Activated CD8-positive, alpha-beta memory T cell treated with anti-CD3 and anti-CD28 coated beads, Interleukin-2, amount 50 U/mL, for 4 hours (primary cell): ENCODE results near the gene KDSR.
A peak's percentile ranks its signal among the peaks of the same experiment; 100 is the strongest.
"Not testable (repeated sequence)": the region's sequence is repeated elsewhere in the genome, so short reads cannot be mapped to it uniquely, and the experiment has no call there.

ENCODE experiments used
- DNase-seq: peaks from one replicate; pipeline ENCODE4 v3.0.0-alpha.2; 2020

Gene KDSR

DNA sequence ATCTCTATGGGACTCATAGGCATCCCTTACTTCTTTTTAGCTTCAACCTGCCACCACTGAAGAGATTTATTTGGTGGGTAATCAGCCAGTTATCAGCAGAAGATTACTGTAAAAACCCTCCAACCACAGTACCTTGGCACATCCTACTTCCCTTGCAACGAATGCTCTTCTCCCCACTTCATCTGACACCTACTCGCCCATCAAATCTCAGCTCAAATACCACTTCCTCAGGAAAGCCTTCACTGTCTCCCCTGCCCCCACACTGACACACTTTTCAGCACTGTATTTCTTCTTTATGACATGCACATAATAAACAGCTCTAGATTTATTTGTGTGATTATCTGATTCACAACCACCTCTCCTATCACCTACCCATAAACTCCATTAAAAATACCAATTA, 3.1 kb downstream of the KDSR start:
- DNase-seq = peak; percentile 36

DNA sequence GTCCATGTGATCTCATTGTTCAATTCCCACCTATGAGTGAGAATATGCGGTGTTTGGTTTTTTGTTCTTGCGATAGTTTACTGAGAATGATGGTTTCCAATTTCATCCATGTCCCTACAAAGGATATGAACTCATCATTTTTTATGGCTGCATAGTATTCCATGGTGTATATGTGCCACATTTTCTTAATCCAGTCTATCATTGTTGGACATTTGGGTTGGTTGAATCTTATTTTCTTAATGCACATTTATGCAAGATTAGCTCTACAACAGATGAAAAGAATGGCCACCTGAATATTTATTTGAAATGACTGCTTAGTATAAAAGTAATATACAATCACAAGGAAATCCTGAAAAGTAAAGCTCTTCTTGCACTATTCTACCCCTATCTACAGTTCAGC, 3.6 kb downstream of the KDSR start:
- not testable (repeated sequence) for DNase-seq

DNA sequence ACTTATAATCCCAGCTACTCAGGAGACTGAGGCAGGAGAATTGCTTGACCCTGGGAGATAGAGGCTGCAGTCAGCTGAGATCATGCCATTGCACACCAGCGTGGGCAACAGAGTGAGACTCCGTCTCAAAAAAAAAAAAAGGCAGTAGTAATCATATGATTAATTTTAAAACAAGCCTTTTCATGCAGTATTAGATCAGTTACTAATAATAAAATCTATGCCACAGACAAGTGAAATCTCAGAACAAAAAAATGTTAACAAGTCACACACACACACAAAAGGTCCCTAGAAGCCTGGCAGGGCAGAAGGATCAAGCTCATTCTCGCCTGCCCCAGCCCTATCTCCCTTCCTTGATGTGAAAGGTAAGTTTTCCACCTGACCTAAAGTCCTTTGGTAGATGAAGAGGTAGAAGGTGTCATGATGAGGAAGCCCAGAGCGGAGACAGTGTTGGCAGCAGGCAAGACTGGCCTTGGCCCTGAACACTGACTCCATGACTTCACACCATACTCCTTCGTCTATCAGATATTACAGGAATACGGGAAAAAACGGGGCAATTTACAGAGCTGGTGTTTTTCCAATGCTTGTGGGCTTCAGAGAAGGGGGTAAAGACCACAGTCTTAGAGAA, 10.6 kb downstream of the KDSR start:
- no peak for DNase-seq

DNA sequence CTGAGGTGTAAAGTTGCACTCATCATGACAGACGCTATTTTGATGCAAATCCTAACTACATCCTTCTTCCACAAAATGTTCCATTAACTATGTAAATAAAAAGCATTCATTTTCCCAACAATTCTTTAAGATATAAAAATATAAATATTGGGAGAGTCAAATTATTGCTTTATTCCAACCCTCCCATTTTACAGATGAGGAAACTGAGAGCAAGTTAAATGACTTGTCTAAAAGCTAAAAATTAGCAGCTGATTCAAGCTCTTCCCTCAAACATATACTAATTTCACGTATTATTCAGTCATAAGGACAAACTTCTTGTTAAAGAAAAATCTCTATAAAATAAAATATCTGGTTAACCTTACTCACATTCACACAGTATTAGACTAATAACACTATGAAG, 16.8 kb downstream of the KDSR start:
- DNase-seq = no peak

GRCh38 chr18:63348508-63349136, 18.4 kb downstream of the KDSR start:
- DNase-seq = no peak

DNA sequence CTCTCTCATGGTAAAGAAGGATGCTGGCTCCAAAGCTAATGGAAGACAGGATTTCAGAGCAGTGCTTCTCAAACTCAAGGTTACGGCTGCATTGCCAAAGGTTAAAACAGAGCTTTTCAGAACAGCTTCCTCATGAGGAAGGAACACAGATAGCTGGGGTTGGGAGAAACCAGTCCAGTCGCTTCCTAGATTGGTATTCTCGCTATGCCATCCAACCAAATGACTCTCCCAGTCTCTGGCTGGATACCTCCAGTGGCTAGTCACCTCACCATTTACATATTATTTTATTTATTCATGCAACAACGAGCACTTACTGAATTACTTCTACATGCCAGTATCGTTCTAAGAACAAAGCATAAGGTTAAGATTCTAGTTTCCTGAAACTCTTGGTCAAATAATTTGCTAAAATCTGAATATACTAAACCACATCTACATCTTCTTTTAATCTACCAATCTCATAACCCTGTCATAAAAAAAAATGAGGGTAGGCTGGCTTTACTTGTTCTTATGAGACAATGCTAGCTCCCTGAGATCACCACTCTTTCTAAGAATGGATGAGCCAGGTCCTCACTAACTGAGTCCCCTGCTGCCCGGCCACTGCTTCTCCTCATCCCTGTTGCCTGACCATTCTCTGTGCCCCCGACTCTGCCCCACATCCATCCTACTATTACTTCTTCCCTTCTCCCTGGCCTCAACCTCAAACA, 20.4 kb downstream of the KDSR start:
- no peak for DNase-seq

DNA sequence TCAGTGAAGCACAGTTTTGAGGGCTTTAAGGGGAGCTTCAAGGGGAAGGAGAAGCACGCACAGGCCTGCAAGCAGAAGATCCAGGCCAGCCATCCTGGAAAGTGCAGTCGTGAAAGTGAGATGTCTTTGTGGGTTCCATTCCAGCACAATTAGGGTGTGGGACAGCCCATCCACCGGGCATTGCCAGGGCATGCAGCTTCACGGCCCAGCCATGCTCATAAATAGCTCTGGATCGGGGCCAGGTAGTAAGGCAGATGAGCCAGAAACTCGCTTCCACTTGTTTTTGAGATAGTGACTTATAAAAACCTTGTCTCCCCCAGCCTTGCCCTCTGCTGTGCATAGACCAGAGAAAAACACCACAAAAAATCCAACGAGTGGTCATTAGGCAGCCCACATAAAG, 21.0 kb downstream of the KDSR start:
- DNase-seq = no peak

DNA sequence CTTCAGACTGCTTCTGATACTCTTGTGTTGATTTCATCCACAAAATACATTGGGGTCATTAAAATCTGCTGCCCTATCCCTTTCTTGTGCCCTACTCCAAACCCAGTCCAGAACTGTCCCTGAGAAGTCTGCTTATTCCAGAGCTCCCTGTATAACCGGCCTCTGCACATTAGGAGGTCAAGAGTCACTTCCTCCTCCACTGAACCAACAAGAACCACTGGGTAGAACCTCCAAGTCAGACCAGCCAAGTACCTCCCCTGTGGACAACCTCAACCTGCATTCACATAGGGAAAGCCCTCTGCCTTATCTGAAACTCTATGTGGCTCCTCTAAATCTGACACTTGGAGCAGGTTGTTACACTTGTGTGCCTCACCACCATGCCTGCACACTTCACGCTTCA, 22.1 kb downstream of the KDSR start:
- no peak for DNase-seq

DNA sequence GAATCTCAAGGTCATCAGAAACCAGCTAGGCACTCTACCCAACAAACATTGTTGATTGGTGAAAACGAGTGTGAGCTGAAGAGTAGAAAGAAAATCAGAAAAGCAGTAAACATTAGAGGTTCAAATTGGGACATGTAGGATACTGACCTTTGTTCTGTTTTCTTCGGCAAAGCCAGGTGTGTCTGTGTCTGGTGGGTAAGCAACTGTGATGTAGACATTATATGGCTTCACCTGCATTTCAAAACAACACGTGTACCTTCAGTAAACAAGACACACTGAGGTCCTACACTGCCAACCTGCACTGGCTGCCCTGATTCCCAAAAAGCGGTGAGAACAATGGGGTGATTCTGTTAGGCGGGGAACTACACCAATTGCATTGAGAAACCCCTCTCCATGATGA, 22.7 kb downstream of the KDSR start:
- DNase-seq = no peak

DNA sequence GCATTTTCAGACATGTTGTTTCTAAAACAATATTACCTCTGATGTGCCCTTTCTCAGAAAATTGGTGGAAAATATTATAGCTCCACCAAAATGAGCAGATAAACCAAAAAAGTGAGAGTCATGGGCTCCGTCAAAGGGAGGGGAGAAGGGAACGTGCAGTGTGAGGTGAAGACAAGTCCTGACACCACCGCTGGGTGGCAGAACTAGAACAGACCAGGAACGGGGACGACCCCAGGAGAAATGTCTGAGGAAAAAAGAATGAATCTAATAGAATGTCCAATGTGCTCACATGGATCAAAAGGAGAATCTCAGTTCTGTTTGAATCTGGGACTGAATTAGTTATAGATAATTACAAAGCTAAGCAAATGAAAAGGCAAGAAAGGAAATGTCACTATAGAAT, 24.8 kb downstream of the KDSR start:
- DNase-seq = peak; percentile 49

- peak; percentile 45 for DNase-seq
Measured at GRCh38 chr18:63339920-63340484, 27.0 kb downstream of the KDSR start.

GRCh38 chr18:63336366-63337099, 30.5 kb downstream of the KDSR start:
- DNase-seq = no peak

- DNase-seq = no peak
Measured at GRCh38 chr18:63331105-63331504, 35.9 kb downstream of the KDSR start.

GRCh38 chr18:63329431-63330145, 37.4 kb downstream of the KDSR start:
- DNase-seq = no peak

DNA sequence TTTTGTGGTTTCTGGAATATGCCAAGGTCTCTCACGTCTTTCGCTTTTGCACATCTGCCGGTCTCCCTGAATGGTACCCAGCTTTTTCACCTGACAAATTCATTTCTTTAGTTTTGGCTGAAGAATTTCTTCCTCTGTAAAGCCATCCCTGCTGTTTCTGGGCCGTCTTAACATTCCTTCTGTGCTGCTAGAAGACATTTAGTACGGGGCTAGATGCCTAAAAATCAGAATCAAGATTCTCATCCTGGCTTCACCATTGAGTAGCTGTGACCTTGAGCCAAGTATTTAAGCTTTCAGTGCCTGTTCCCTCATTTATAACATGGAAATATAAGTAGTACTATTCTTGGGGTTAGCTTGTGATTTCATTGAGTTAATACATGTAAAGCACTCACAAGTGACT, 41.0 kb downstream of the KDSR start:
- no peak for DNase-seq

DNA sequence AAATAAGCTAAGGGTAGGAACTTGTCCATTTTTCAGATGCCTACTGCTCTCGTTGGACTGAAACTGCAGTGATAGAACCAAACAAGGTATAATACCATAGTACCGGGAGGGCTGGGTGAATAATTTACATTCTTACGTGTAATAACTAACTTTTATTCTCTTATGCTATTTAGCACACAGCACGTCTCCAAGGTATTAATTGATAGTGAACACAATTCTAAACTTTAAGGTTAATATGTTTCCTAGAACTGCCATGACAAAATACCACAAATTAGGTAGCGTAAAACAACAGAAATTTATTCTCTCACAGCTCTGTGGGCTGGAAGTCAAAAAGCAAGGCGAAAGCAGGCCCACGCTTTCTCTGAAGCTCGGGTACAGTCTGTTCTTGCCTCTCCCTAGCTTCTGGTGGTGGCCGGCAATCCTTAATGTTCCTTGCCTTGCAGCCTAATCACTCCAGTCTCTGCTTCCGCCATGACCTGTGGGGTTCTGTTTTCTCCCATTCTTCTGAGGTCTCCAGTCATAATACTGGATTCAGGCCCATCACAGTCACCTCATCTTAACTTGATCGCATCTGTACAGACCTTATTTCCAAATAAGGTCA, 41.8 kb downstream of the KDSR start:
- no peak for DNase-seq

GRCh38 chr18:63322908-63323634, 43.9 kb downstream of the KDSR start:
- DNase-seq = peak; percentile 59

DNA sequence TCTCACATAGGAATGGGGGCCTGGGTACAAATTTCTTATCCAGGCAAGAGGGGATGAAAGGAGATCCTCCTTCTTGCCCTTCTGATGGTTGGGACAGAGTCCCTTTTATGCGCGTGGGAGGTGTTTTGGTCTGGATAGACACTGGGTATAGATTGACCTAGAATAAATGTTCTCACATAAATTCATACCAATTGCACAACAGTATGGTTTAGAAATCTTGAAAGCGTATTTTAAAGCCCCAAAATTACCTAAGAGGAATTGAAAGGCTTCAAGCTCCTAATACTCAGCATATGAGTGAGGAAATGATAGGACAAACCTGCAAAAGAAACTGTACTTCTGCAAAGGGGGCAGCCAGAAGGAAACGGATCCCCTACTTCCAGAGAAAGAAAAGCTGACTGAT, 44.8 kb downstream of the KDSR start:
- DNase-seq = no peak

DNA sequence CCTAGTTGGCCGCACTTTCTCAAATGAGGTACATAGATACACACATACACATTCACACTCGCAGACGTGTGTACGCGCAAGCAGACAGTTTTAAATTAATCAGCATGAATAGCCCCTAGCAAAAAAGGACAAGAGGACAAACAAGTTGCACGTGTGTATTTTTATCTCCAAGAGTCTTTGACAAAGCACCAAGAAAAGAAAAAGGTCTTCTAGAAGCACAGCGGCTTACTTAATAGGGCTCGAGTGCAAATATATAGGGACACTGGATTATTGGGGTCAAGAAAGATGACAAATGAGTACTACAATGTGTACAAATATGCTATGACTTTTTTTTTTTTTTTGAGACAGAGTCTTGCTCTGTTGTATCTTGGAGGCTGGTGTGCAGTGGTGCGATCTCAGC, 45.7 kb downstream of the KDSR start:
- DNase-seq = no peak

DNA sequence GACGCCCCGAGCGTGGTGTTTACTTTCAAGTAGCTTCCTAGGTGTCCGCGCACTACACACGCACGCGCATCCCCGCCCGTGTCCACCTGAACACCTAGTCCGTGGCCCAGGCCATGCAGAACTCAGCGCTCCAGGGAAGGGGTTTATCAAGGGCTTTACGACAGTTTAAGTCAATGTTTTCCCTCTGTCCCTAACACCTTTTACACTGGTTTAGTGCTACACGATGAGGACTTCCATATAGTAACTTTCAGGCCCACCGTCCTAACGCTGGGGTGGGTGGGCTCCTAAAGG, 46.1 kb downstream of the KDSR start:
- no peak for DNase-seq

DNA sequence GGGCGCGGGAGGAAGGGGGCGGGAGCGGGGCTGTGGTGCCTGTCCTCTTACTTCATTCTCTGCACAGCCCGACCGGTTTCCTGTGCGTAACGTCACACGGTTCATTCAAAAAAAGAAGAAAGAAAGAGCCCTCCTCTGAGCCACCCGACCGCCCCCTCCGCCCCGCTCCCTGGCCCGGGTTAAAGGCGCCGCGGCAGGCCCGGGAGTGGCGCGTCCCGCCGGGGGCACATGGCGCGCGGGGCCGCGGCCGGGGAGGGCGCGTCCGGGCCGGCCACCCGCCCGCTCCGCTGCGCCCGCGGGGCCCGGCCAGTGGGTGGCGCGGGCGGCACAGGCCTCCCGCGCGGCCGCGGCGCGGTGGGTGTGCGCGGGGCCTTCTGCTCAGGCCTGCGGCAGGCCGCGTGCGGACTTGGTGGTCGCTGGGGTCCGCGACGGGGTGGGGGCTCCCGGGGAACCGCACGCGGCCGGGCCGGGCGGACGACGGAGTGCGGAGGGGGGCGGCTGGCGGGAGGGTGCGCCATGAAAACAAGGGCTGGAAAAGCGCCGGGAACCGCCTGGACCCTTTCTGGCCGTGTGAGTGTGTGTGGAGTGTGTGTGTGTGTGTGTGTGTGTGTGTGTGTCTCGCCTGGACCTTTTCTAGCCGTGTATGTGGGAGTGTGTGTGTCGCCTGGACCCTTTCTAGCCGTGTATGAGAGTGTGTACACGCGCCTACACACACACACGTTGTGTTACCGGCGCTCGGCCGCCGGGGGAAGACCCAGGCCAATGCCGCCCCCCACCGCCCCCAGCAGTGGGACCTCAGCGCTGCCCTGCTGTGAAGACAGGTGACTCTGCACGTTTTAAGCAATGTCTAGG, 46.7 kb downstream of the KDSR start:
- DNase-seq = peak; percentile 87
